KMS-11 (cell line): ENCODE data around the gene CAMK2G.

Source experiments
- H2AFZ ChIP-seq: fragments of 200-600 bp; sonication (generic); 2 replicates; pipeline ENCODE4 v1.6.1; 2016; ENCODE audit warnings: antibody characterized with exemption, mixed run types, low read depth
- H3K27ac ChIP-seq: fragments of 200-600 bp; sonication (generic); 2 replicates; pipeline ENCODE4 v1.6.1; 2016; ENCODE audit warnings: mild to moderate bottlenecking, mixed run types
- H3K27me3 ChIP-seq: fragments of 200-600 bp; sonication (generic); 2 replicates; pipeline ENCODE4 v1.6.1; 2017; ENCODE audit warnings: mild to moderate bottlenecking, low read depth, mixed run types, moderate library complexity; ENCODE audit not compliant: insufficient read depth
- H3K36me3 ChIP-seq: fragments of 200-600 bp; sonication (generic); 2 replicates; pipeline ENCODE4 v1.6.1; 2017; ENCODE audit warnings: mild to moderate bottlenecking, mixed run types; ENCODE audit not compliant: insufficient read depth
- H3K4me1 ChIP-seq: fragments of 200-600 bp; sonication (generic); 2 replicates; pipeline ENCODE4 v1.6.1; 2016; ENCODE audit warnings: mild to moderate bottlenecking, low read depth, mixed run types; ENCODE audit not compliant: poor library complexity, severe bottlenecking
- H3K4me2 ChIP-seq: fragments of 200-600 bp; sonication (generic); 2 replicates; pipeline ENCODE4 v1.7.0; 2016; ENCODE audit warnings: mild to moderate bottlenecking, mixed run types
- H3K4me3 ChIP-seq: fragments of 200-600 bp; sonication (generic); IDR thresholded peaks from 2 replicates; pipeline ENCODE4 v1.6.1; 2017; ENCODE audit warnings: low read depth, low read length, mixed read lengths; ENCODE audit not compliant: insufficient read depth
- H3K79me2 ChIP-seq: fragments of 200-600 bp; sonication (generic); 2 replicates; pipeline ENCODE4 v1.6.1; 2016; ENCODE audit warnings: low read depth, mixed run types; ENCODE audit not compliant: insufficient read depth
- H3K9ac ChIP-seq: fragments of 200-600 bp; sonication (generic); 2 replicates; pipeline ENCODE4 v1.6.1; 2016; ENCODE audit warnings: mild to moderate bottlenecking, mixed run types
- H4K20me1 ChIP-seq: fragments of 200-600 bp; sonication (generic); 2 replicates; pipeline ENCODE4 v1.6.1; 2016; ENCODE audit warnings: mild to moderate bottlenecking, mixed run types; ENCODE audit not compliant: insufficient read depth
- CTCF ChIP-seq: fragments of 200-600 bp; sonication (generic); conservative IDR thresholded peaks from 2 replicates; pipeline ENCODE4 v1.6.1; 2017; ENCODE audit warnings: low read depth, mild to moderate bottlenecking, antibody characterized with exemption, low read length, moderate library complexity, mixed read lengths

Gene CAMK2G

GRCh38 chr10:73859428-73859783 lies 14.9 kb downstream of the CAMK2G start:
- no peaks in the 10 kb centered on the region for H4K20me1 ChIP-seq
- no peaks in the 10 kb centered on the region for H3K27me3 ChIP-seq
- H3K4me2 ChIP-seq = peak overlapping the region; percentile 99
- peaks cover 64% of the 10 kb centered on the region for H3K79me2 ChIP-seq
- H3K27ac ChIP-seq = peak overlapping the region; percentile 94
- H3K4me3 ChIP-seq = no peak overlapping the region
- H3K4me1 ChIP-seq = peaks cover 100% of the 10 kb centered on the region
- H3K36me3 ChIP-seq = no peaks in the 10 kb centered on the region
- peak overlapping the region; percentile 74 for H3K9ac ChIP-seq
- H2AFZ ChIP-seq = no peak overlapping the region
- no peak for TF ChIP-seq CTCF

GRCh38 chr10:73858750-73859427 lies 15.5 kb downstream of the CAMK2G start:
- peaks cover 64% of the 10 kb centered on the region for H3K79me2 ChIP-seq
- peaks cover 100% of the 10 kb centered on the region for H3K4me1 ChIP-seq
- no peaks in the 10 kb centered on the region for H4K20me1 ChIP-seq
- H3K36me3 ChIP-seq = no peaks in the 10 kb centered on the region
- TF ChIP-seq CTCF = no peak
- peak overlapping the region; percentile 74; the same call in 1 of the 2 replicates for H3K9ac ChIP-seq
- H3K27ac ChIP-seq = peak overlapping the region; percentile 94
- H3K27me3 ChIP-seq = no peaks in the 10 kb centered on the region
- no peak overlapping the region for H2AFZ ChIP-seq
- peak overlapping the region; percentile 99 for H3K4me2 ChIP-seq
- no peak overlapping the region for H3K4me3 ChIP-seq

- H3K36me3 ChIP-seq = no peaks in the 10 kb centered on the region
These were observed 16.2 kb downstream of the CAMK2G start for GRCh38 chr10:73858013-73858708.

GRCh38 chr10:73857446-73857845 lies 16.9 kb downstream of the CAMK2G start:
- peak overlapping the region; percentile 94 for H3K27ac ChIP-seq
- peak overlapping the region; percentile 74 for H3K9ac ChIP-seq
- peaks cover 52% of the 10 kb centered on the region for H3K79me2 ChIP-seq
- no peaks in the 10 kb centered on the region for H3K27me3 ChIP-seq
- peaks cover 93% of the 10 kb centered on the region for H3K4me1 ChIP-seq
- no peaks in the 10 kb centered on the region for H4K20me1 ChIP-seq
- H3K4me2 ChIP-seq = peak overlapping the region; percentile 99
- no peaks in the 10 kb centered on the region for H3K36me3 ChIP-seq
- TF ChIP-seq CTCF = no peak
- H3K4me3 ChIP-seq = no peak overlapping the region
- no peak overlapping the region for H2AFZ ChIP-seq

More at GRCh38 chr10:73858013-73858708, 16.2 kb downstream of the CAMK2G start:
- Histone ChIP-seq H3K27me3 (no peaks in the 10 kb centered on the region), H3K4me2 (peak overlapping the region; percentile 99), H3K9ac (peak overlapping the region; percentile 74), H2AFZ (no peak overlapping the region), H3K4me3 (no peak overlapping the region), H3K27ac (peak overlapping the region; percentile 94), H3K4me1 (peaks cover 100% of the 10 kb centered on the region), H3K79me2 (peaks cover 59% of the 10 kb centered on the region), H4K20me1 (no peaks in the 10 kb centered on the region)
- no peak for TF ChIP-seq CTCF
